ENCODE data around the gene SNAPIN.

SNAPIN gene

GRCh38 chr1:153649137-153649862 lies 9.2 kb upstream of the SNAPIN start:
- no peak overlapping the region for H3K9ac ChIP-seq (ENCODE audit: low read length)
- H3K4me3 ChIP-seq (ENCODE audit: low read depth, low read length), result no peak overlapping the region
- no peak overlapping the region for H3K27ac ChIP-seq (ENCODE audit: low read depth, low read length)
- no peaks in the 10 kb centered on the region for H3K27me3 ChIP-seq (ENCODE audit: control insufficient read depth, insufficient read depth, low read length)
- H3K9me3 ChIP-seq (ENCODE audit: control insufficient read depth, insufficient read depth, low read depth, low read length), result no peaks in the 10 kb centered on the region
- peaks cover 24% of the 10 kb centered on the region for H3K36me3 ChIP-seq (ENCODE audit: control insufficient read depth, insufficient read depth, low read length)
- H3K4me1 ChIP-seq (ENCODE audit: control insufficient read depth, insufficient read depth, low read length), result no peaks in the 10 kb centered on the region; the same call in 1 of the 2 replicates

- H3K4me1 ChIP-seq (ENCODE audit: control insufficient read depth, insufficient read depth, low read length), result no peaks in the 10 kb centered on the region; the same call in 1 of the 2 replicates
- H3K9ac ChIP-seq (ENCODE audit: low read length), result no peak overlapping the region
- no peaks in the 10 kb centered on the region for H3K27me3 ChIP-seq (ENCODE audit: control insufficient read depth, insufficient read depth, low read length)
- H3K4me3 ChIP-seq (ENCODE audit: low read depth, low read length), result no peak overlapping the region
- peaks cover 19% of the 10 kb centered on the region for H3K36me3 ChIP-seq (ENCODE audit: control insufficient read depth, insufficient read depth, low read length)
- no peak overlapping the region for H3K27ac ChIP-seq (ENCODE audit: low read depth, low read length)
- H3K9me3 ChIP-seq (ENCODE audit: control insufficient read depth, insufficient read depth, low read depth, low read length), result no peaks in the 10 kb centered on the region
Observed at GRCh38 chr1:153649863-153650235, 8.7 kb upstream of the SNAPIN start.

- Histone ChIP-seq H3K9me3 (ENCODE audit: control insufficient read depth, insufficient read depth, low read depth, low read length) (no peaks in the 10 kb centered on the region), H3K27me3 (ENCODE audit: control insufficient read depth, insufficient read depth, low read length) (no peaks in the 10 kb centered on the region), H3K27ac (ENCODE audit: low read depth, low read length) (no peak overlapping the region), H3K4me3 (ENCODE audit: low read depth, low read length) (no peak overlapping the region), H3K36me3 (ENCODE audit: control insufficient read depth, insufficient read depth, low read length) (no peaks in the 10 kb centered on the region), H3K9ac (ENCODE audit: low read length) (no peak overlapping the region), H3K4me1 (ENCODE audit: control insufficient read depth, insufficient read depth, low read length) (no peaks in the 10 kb centered on the region; the same call in 1 of the 2 replicates)
Observed at GRCh38 chr1:153651771-153652170, 6.7 kb upstream of the SNAPIN start.

GRCh38 chr1:153652805-153653500 lies 5.5 kb upstream of the SNAPIN start:
- Histone ChIP-seq H3K9ac (ENCODE audit: low read length) (no peak overlapping the region), H3K9me3 (ENCODE audit: control insufficient read depth, insufficient read depth, low read depth, low read length) (no peaks in the 10 kb centered on the region), H3K27ac (ENCODE audit: low read depth, low read length) (no peak overlapping the region), H3K4me1 (ENCODE audit: control insufficient read depth, insufficient read depth, low read length) (no peaks in the 10 kb centered on the region; the same call in 1 of the 2 replicates), H3K27me3 (ENCODE audit: control insufficient read depth, insufficient read depth, low read length) (no peaks in the 10 kb centered on the region), H3K4me3 (ENCODE audit: low read depth, low read length) (no peak overlapping the region), H3K36me3 (ENCODE audit: control insufficient read depth, insufficient read depth, low read length) (no peaks in the 10 kb centered on the region)

GRCh38 chr1:153655333-153655732 lies 3.2 kb upstream of the SNAPIN start:
- H3K9me3 ChIP-seq (ENCODE audit: control insufficient read depth, insufficient read depth, low read depth, low read length), result no peaks in the 10 kb centered on the region
- H3K4me1 ChIP-seq (ENCODE audit: control insufficient read depth, insufficient read depth, low read length), result peaks cover 5% of the 10 kb centered on the region; the same call in 1 of the 2 replicates
- H3K9ac ChIP-seq (ENCODE audit: low read length), result no peak overlapping the region
- 0 out of 2 replicates have a peak, but pooled peaks cover 6% of the 10 kb centered on the region for H3K36me3 ChIP-seq (ENCODE audit: control insufficient read depth, insufficient read depth, low read length)
- H3K27me3 ChIP-seq (ENCODE audit: control insufficient read depth, insufficient read depth, low read length), result no peaks in the 10 kb centered on the region
- no peak overlapping the region for H3K4me3 ChIP-seq (ENCODE audit: low read depth, low read length)
- H3K27ac ChIP-seq (ENCODE audit: low read depth, low read length), result no peak overlapping the region

GRCh38 chr1:153659175-153659534 lies 652 bp downstream of the SNAPIN start:
- no peaks in the 10 kb centered on the region for H3K9me3 ChIP-seq (ENCODE audit: control insufficient read depth, insufficient read depth, low read depth, low read length)
- peak overlapping the region; percentile 81 for H3K4me3 ChIP-seq (ENCODE audit: low read depth, low read length)
- H3K36me3 ChIP-seq (ENCODE audit: control insufficient read depth, insufficient read depth, low read length), result peaks cover 42% of the 10 kb centered on the region
- H3K27ac ChIP-seq (ENCODE audit: low read depth, low read length), result no peak overlapping the region
- H3K27me3 ChIP-seq (ENCODE audit: control insufficient read depth, insufficient read depth, low read length), result no peaks in the 10 kb centered on the region
- peak overlapping the region; percentile 80 for H3K9ac ChIP-seq (ENCODE audit: low read length)
- H3K4me1 ChIP-seq (ENCODE audit: control insufficient read depth, insufficient read depth, low read length), result peaks cover 5% of the 10 kb centered on the region; the same call in 1 of the 2 replicates

GRCh38 chr1:153659656-153660055 lies 1.2 kb downstream of the SNAPIN start:
- no peak overlapping the region for H3K27ac ChIP-seq (ENCODE audit: low read depth, low read length)
- H3K9me3 ChIP-seq (ENCODE audit: control insufficient read depth, insufficient read depth, low read depth, low read length), result no peaks in the 10 kb centered on the region
- H3K9ac ChIP-seq (ENCODE audit: low read length), result no peak overlapping the region
- peaks cover 5% of the 10 kb centered on the region; the same call in 1 of the 2 replicates for H3K4me1 ChIP-seq (ENCODE audit: control insufficient read depth, insufficient read depth, low read length)
- no peaks in the 10 kb centered on the region for H3K27me3 ChIP-seq (ENCODE audit: control insufficient read depth, insufficient read depth, low read length)
- peaks cover 47% of the 10 kb centered on the region for H3K36me3 ChIP-seq (ENCODE audit: control insufficient read depth, insufficient read depth, low read length)
- peak overlapping the region; percentile 81 for H3K4me3 ChIP-seq (ENCODE audit: low read depth, low read length)

GRCh38 chr1:153661111-153661708 lies 2.7 kb downstream of the SNAPIN start:
- Histone ChIP-seq H3K27ac (ENCODE audit: low read depth, low read length) (no peak overlapping the region), H3K9me3 (ENCODE audit: control insufficient read depth, insufficient read depth, low read depth, low read length) (no peaks in the 10 kb centered on the region), H3K36me3 (ENCODE audit: control insufficient read depth, insufficient read depth, low read length) (peaks cover 63% of the 10 kb centered on the region), H3K4me1 (ENCODE audit: control insufficient read depth, insufficient read depth, low read length) (peaks cover 5% of the 10 kb centered on the region; the same call in 1 of the 2 replicates), H3K4me3 (ENCODE audit: low read depth, low read length) (no peak overlapping the region), H3K9ac (ENCODE audit: low read length) (no peak overlapping the region), H3K27me3 (ENCODE audit: control insufficient read depth, insufficient read depth, low read length) (no peaks in the 10 kb centered on the region)

- H3K4me1 ChIP-seq (ENCODE audit: control insufficient read depth, insufficient read depth, low read length), result peaks cover 5% of the 10 kb centered on the region; the same call in 1 of the 2 replicates
- H3K27me3 ChIP-seq (ENCODE audit: control insufficient read depth, insufficient read depth, low read length), result no peaks in the 10 kb centered on the region
- no peak overlapping the region for H3K9ac ChIP-seq (ENCODE audit: low read length)
- no peak overlapping the region for H3K27ac ChIP-seq (ENCODE audit: low read depth, low read length)
- H3K36me3 ChIP-seq (ENCODE audit: control insufficient read depth, insufficient read depth, low read length), result peaks cover 73% of the 10 kb centered on the region
- H3K9me3 ChIP-seq (ENCODE audit: control insufficient read depth, insufficient read depth, low read depth, low read length), result no peaks in the 10 kb centered on the region
- H3K4me3 ChIP-seq (ENCODE audit: low read depth, low read length), result no peak overlapping the region
Observed at GRCh38 chr1:153662269-153662668, 3.8 kb downstream of the SNAPIN start.

GRCh38 chr1:153663211-153663610 lies 4.7 kb downstream of the SNAPIN start:
- no peak overlapping the region for H3K4me3 ChIP-seq (ENCODE audit: low read depth, low read length)
- no peaks in the 10 kb centered on the region for H3K27me3 ChIP-seq (ENCODE audit: control insufficient read depth, insufficient read depth, low read length)
- H3K9ac ChIP-seq (ENCODE audit: low read length), result no peak overlapping the region
- H3K36me3 ChIP-seq (ENCODE audit: control insufficient read depth, insufficient read depth, low read length), result peaks cover 83% of the 10 kb centered on the region
- H3K27ac ChIP-seq (ENCODE audit: low read depth, low read length), result no peak overlapping the region
- no peaks in the 10 kb centered on the region for H3K9me3 ChIP-seq (ENCODE audit: control insufficient read depth, insufficient read depth, low read depth, low read length)
- peaks cover 5% of the 10 kb centered on the region; the same call in 1 of the 2 replicates for H3K4me1 ChIP-seq (ENCODE audit: control insufficient read depth, insufficient read depth, low read length)

- Histone ChIP-seq H3K4me1 (ENCODE audit: control insufficient read depth, insufficient read depth, low read length) (no peaks in the 10 kb centered on the region), H3K4me3 (ENCODE audit: low read depth, low read length) (no peak overlapping the region), H3K27ac (ENCODE audit: low read depth, low read length) (no peak overlapping the region), H3K9me3 (ENCODE audit: control insufficient read depth, insufficient read depth, low read depth, low read length) (no peaks in the 10 kb centered on the region), H3K9ac (ENCODE audit: low read length) (no peak overlapping the region), H3K36me3 (ENCODE audit: control insufficient read depth, insufficient read depth, low read length) (peaks cover 78% of the 10 kb centered on the region), H3K27me3 (ENCODE audit: control insufficient read depth, insufficient read depth, low read length) (no peaks in the 10 kb centered on the region)
Observed at GRCh38 chr1:153667439-153667838, 8.9 kb downstream of the SNAPIN start.

Measured in HUES6 (cell line).